SU-DHL-6 (cell line): ENCODE results near the gene RGS19.

Experiments
- CTCF ChIP-seq: fragments of 200-600 bp; sonication (generic); IDR thresholded peaks from one replicate; pipeline ENCODE4 v1.5.1; 2017; ENCODE audit warnings: antibody characterized with exemption, mild to moderate bottlenecking, low read length, moderate library complexity; ENCODE audit not compliant: insufficient read depth, poor library complexity, severe bottlenecking
- EZH2phosphoT487 ChIP-seq: fragments of 200-600 bp; sonication (generic), shearing (Covaris generic); conservative IDR thresholded peaks from 2 replicates; pipeline ENCODE4 v1.6.1; 2018; ENCODE audit warnings: mild to moderate bottlenecking, antibody characterized with exemption, low read length, moderate library complexity, mixed read lengths

- TF ChIP-seq CTCF (no peak), EZH2phosphoT487 (no peak)
Observed at GRCh38 chr20:64049060-64049877, 30.0 kb downstream of the RGS19 start, which contains the start of gene SOX18.
